CD4-positive, alpha-beta T cell (primary cell): Measurements from ENCODE around the gene STN1. TPM values are rescaled to one million over a fixed set of nuclear protein-coding genes. Genes with fewer than 3 reads are reported as not detected.

Experiments used
- ATAC-seq: fragments of 200-7000 bp; cut with Tn5 transposase; one replicate; pipeline ENCODE4 v1.10.0; 2022; ENCODE audit warnings: mild to moderate bottlenecking; ENCODE audit not compliant: poor library complexity
- CTCF ChIA-PET: fragments of 350-600 bp; sonication (Branson Sonifier 250); formaldehyde crosslinking; loops from one replicate; lab custom pipeline; 2021; ENCODE audit warnings: antibody characterized with exemption, inconsistent platforms; lab: Charles Lee
- POLR2A ChIA-PET: fragments of 350-600 bp; sonication (Branson Sonifier 250); formaldehyde crosslinking; loops from one replicate; lab custom pipeline; 2021; ENCODE audit warnings: antibody characterized with exemption, inconsistent platforms; lab: Charles Lee
- DNase-seq, 14 experiments: peaks; one replicate each; pipeline ENCODE4 v3.0.0-alpha.2; 2013 to 2020; ENCODE audit warnings: mixed read lengths in 2 of 14
- H3K27ac ChIP-seq, 2 donors: one replicate each; pipeline versions ENCODE4 v1.5.1 to v1.7.0; 2013; ENCODE audit warnings: low read length in 2 of 2, low read depth in 1 of 2, mild to moderate bottlenecking in 1 of 2
- H3K27me3 ChIP-seq, 2 experiments: 1 replicate in 1 of 2; 2 replicates in 1 of 2; pipeline versions ENCODE4 v1.6.1 to v1.7.0; 2013; ENCODE audit warnings: low read length in 2 of 2, control low read depth in 1 of 2, mild to moderate bottlenecking in 1 of 2, moderate library complexity in 1 of 2; ENCODE audit not compliant: insufficient read depth in 2 of 2, control insufficient read depth in 1 of 2
- H3K36me3 ChIP-seq: one replicate; pipeline ENCODE4 v1.6.1; 2013; ENCODE audit warnings: low read length, control low read depth; ENCODE audit not compliant: insufficient read depth
- H3K4me1 ChIP-seq: one replicate; pipeline ENCODE4 v1.6.1; 2013; ENCODE audit warnings: low read length, control low read depth; ENCODE audit not compliant: insufficient read depth
- H3K4me3 ChIP-seq: one replicate; pipeline ENCODE4 v1.5.1; 2013; ENCODE audit warnings: mild to moderate bottlenecking, low read length, moderate library complexity
- H3K9me3 ChIP-seq, 2 experiments: 1 replicate in 1 of 2; 2 replicates in 1 of 2; pipeline versions ENCODE4 v1.6.1 to v1.7.0; 2013; ENCODE audit warnings: low read length in 2 of 2, mild to moderate bottlenecking in 2 of 2, control low read depth in 1 of 2, moderate library complexity in 1 of 2; ENCODE audit not compliant: control insufficient read depth in 1 of 2, insufficient read depth in 1 of 2
- H3K27ac Mint-ChIP-seq: one replicate; pipeline ENCODE4 v1.8.0; 2020; ENCODE audit warnings: mixed read lengths
- H3K27me3 Mint-ChIP-seq: one replicate; pipeline ENCODE4 v1.8.0; 2021; ENCODE audit warnings: mixed read lengths
- H3K36me3 Mint-ChIP-seq: one replicate; pipeline ENCODE4 v1.8.0; 2021; ENCODE audit warnings: low read depth, mixed read lengths
- H3K4me1 Mint-ChIP-seq: one replicate; pipeline ENCODE4 v1.8.0; 2021; ENCODE audit warnings: low read depth, mixed read lengths
- H3K4me3 Mint-ChIP-seq: one replicate; pipeline ENCODE4 v1.8.0; 2020; ENCODE audit warnings: mild to moderate bottlenecking, mixed read lengths
- H3K9me3 Mint-ChIP-seq: one replicate; pipeline ENCODE4 v1.8.0; 2020; ENCODE audit warnings: mixed read lengths
- CTCF ChIP-seq: fragments of 200-600 bp; IDR thresholded peaks from one replicate; pipeline ENCODE4 v1.8.0; 2022; ENCODE audit warnings: antibody characterized with exemption, mild to moderate bottlenecking
- intact Hi-C, 2 experiments: fragments of 100-400 bp; cut with DNase I in 1 of 2; cut with micrococcal nuclease in 1 of 2; formaldehyde crosslinking; loops; one replicate each; pipeline versions ENCODE4 v1.15.1 to v1.9.0; 2023 to 2025; cut with DNase I, micrococcal nuclease
- total RNA-seq, 174 experiments: library from RNA in 2 of 174; stranded (reverse) in 2 of 174; gene quantifications; one replicate each; pipeline ENCODE4 v1.2.3 and lab custom pipeline; 2021 to 2026

Gene STN1
- total RNA-seq, 2 experiments from 2014 or later: 13.0 to 13.4 TPM

- Mint-ChIP-seq H3K27me3 (no peaks in the 10 kb centered on the region), H3K4me1 (no peaks in the 10 kb centered on the region)
- CTCF ChIA-PET: no interaction called here
Measured at GRCh38 chr10:103934308-103934707, 16.3 kb upstream of the STN1 start.

GRCh38 chr10:103933557-103934121 lies 15.7 kb upstream of the STN1 start:
- no peaks in the 10 kb centered on the region for H3K36me3 ChIP-seq
- no peak overlapping the region for H3K27ac Mint-ChIP-seq
- TF ChIP-seq CTCF: no peak
- H3K4me3 Mint-ChIP-seq: no peak overlapping the region
- H3K9me3 Mint-ChIP-seq: no peaks in the 10 kb centered on the region
- intact Hi-C loops: no loop called here
- H3K27me3 Mint-ChIP-seq: no peaks in the 10 kb centered on the region
- H3K27ac ChIP-seq: no peak overlapping the region
- no peaks in the 10 kb centered on the region for H3K4me1 ChIP-seq
- CTCF ChIA-PET: interaction anchor here (0.6 kb wide), 1 partner anchor 50 kb away, joined by 3 read pairs; no protein-coding TSS in a partner anchor
- H3K36me3 Mint-ChIP-seq: no peaks in the 10 kb centered on the region
- H3K9me3 ChIP-seq: no peaks in the 10 kb centered on the region
- H3K4me3 ChIP-seq: no peak overlapping the region
- ATAC-seq: no peak
- POLR2A ChIA-PET: no interaction called here
- H3K4me1 Mint-ChIP-seq: no peaks in the 10 kb centered on the region
- no peaks in the 10 kb centered on the region for H3K27me3 ChIP-seq
- no peak for DNase-seq

More at GRCh38 chr10:103934308-103934707, 16.3 kb upstream of the STN1 start:
- Mint-ChIP-seq H3K27ac (no peak overlapping the region), H3K4me3 (no peak overlapping the region), H3K9me3 (no peaks in the 10 kb centered on the region), H3K36me3 (no peaks in the 10 kb centered on the region)
- Histone ChIP-seq H3K27ac (no peak overlapping the region), H3K9me3 (no peaks in the 10 kb centered on the region), H3K4me1 (no peaks in the 10 kb centered on the region), H3K36me3 (no peaks in the 10 kb centered on the region), H3K4me3 (no peak overlapping the region), H3K27me3 (no peaks in the 10 kb centered on the region)
- DNase-seq (no peak), ATAC-seq (no peak)
- POLR2A ChIA-PET: no interaction called here
- no peak for TF ChIP-seq CTCF
- intact Hi-C loops: no loop called here

GRCh38 chr10:103932971-103933370 lies 15.0 kb upstream of the STN1 start:
- ATAC-seq (no peak), DNase-seq (no peak)
- Mint-ChIP-seq H3K4me1 (no peaks in the 10 kb centered on the region), H3K9me3 (no peaks in the 10 kb centered on the region), H3K27me3 (no peaks in the 10 kb centered on the region), H3K4me3 (no peak overlapping the region), H3K27ac (no peak overlapping the region), H3K36me3 (no peaks in the 10 kb centered on the region)
- H3K9me3 ChIP-seq: no peaks in the 10 kb centered on the region
- no peak overlapping the region for H3K27ac ChIP-seq
- H3K4me3 ChIP-seq: no peak overlapping the region
- intact Hi-C loops: no loop called here
- CTCF ChIA-PET: no interaction called here
- H3K4me1 ChIP-seq: no peaks in the 10 kb centered on the region
- H3K36me3 ChIP-seq: no peaks in the 10 kb centered on the region
- no peaks in the 10 kb centered on the region for H3K27me3 ChIP-seq
- TF ChIP-seq CTCF: no peak
- POLR2A ChIA-PET: no interaction called here
